IPS DF 19.7 (cell line): ENCODE measurements around the gene ZNF436.
"Not testable (repeated sequence)": the region's sequence is repeated elsewhere in the genome, so short reads cannot be mapped to it uniquely, and the experiment has no call there.

Source experiments
- DNase-seq: peaks from one replicate; pipeline ENCODE4 v3.0.0-alpha.2; 2013; ENCODE audit warnings: low read depth, low spot score

ZNF436 gene

GRCh38 chr1:23392125-23392855 is 22.7 kb upstream of the ZNF436 start:
- no peak for DNase-seq

GRCh38 chr1:23389837-23390321 is 20.2 kb upstream of the ZNF436 start:
- DNase-seq: no peak

DNA sequence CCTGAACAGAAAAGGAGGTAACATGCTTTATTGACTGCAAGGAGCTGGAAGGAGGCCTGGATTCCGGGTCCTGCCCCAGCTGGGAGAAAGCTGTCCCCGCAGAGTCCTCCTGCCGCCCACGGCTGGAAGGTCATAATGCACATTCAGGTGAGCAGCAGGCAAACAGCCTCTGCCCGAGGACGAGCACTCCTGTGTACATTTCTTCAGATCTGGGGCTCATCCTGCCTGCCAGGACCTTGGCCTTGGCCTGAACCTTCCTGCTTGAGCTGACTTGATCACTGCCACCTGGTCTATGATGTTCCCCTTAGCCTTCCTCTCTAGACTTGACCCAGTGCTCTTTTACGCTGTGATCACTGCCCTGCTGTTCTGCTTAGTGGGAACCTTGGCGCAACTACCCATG is 17.9 kb upstream of the ZNF436 start:
- DNase-seq: no peak

DNA sequence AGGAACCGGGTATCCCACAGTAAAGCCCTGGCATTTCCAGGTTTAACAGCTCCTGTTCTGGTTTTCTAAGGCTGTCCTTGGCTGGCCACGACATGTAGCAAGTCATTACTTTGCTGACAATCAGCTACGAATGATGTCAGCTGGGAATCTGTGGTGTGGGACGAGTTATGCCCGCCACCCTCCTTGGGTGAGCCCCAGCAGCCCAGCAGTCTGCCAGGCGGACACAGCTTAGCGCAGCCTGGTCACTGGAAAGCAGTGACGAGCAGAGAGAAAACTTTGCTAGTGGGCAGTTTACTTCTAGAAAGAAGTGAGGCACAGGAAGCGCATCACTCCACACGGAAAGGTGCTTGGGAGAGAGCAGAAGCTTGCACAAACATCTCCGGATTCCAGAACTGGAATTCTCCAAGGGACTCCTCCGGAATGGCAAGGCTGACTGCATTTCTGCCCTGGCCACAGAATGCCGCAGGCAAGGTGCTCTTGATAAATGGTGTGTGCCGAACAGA is 15.5 kb upstream of the ZNF436 start:
- DNase-seq: no peak

GRCh38 chr1:23384312-23385058 is 14.8 kb upstream of the ZNF436 start:
- DNase-seq: no peak

DNA sequence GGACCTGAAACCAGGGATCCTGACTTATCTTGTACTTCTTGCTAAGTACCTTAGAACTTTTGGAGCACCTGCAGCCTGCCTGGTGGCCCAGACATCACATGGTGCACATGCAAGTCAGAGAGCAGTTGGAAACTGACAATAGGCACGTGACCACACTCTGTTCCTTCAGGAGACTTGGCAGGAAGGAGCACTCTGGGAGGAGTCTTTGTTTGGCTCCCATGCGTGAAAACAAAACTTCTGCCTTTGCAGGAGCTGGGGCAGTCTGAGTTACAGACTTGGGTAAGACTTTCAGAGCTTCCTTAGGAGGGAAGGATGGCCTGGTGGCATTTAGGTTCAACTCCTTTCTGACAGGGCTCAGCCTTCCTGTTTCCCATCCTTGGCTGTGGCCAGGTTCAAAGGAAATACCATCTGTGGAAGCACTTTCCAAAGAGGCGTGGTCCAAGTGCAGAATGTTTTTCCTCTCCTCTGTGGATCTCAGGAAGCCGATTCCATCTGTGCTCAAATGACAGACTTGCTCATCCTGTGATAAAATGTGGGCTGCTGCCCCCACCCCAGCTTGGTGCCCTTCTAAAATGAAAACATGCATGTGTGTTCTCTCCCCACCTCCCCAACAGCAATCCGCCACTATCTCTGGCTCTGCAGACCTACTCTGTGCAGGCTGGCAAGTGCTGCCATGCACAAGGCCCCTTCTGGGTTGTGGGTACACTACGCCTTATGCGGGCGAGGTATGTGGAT is 14.1 kb upstream of the ZNF436 start:
- DNase-seq: no peak

DNA sequence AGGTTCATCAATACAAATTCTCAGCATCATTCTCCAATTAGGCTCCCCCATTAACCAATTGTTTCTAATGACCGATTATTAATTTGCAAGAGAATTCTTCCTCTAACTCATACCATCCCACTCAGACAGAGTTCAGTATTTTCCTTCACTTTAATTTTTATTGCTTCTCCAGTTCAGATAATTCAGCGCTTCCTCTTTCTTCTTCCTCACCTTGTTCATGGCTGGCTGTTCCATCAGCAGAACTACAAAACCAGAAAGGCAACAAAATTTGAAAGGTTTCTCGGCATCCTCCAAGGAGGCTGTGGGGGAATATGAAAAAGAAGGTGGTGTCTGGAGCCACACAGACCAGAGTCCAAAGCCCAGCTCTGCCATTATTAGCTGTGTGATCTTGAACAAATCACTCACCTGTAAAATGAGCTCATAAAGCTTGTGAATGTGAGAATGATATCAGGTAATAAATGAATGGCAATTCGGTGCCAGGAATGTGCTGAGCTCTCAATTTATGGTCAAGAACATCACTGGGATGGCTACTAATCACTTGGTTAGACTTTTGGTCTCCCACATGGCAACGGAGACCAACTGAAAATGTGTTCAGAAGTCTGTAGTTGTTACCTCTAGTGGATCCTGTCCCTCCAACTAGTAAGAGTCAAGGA is 11.7 kb upstream of the ZNF436 start:
- DNase-seq: no peak

DNA sequence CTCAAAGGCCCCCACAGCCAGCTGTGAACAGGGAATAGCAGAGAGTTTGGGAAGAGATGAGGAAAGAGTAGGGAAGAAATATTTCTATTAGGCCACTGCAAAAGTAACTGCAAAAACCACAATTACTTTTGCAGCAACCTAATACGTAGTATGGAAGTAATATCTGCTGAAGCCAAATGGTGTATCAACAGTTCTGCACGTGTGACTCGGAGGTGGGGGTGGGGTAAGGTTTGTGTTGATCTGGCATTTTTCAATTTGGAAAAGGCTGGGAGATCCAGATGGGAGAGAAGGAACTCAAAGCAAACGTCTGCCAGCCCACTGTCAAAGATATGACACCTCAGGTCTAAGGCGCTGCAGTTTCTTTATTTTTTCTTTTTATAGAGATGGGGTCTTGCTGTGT is 11.1 kb upstream of the ZNF436 start:
- no peak for DNase-seq

DNA sequence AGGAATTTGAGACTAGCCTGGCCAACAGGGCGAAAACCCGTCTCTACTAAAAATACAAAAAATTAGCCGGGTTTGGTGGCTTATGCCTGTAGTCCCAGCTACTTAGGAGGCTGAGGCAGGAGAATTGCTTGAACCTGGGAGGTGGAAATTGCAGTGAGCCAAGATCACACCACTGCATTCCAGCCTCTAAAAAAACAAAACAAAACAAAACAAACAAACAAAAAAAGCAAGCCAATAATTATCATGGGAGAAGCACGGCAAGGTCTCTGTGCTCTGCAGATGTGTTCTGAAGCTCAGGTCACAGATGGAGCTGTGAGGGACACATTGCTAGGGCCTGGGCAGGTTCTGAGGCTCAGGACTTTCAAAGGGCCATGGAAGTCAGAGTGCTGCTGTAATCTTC is 10.6 kb upstream of the ZNF436 start:
- DNase-seq: not testable (repeated sequence)

DNA sequence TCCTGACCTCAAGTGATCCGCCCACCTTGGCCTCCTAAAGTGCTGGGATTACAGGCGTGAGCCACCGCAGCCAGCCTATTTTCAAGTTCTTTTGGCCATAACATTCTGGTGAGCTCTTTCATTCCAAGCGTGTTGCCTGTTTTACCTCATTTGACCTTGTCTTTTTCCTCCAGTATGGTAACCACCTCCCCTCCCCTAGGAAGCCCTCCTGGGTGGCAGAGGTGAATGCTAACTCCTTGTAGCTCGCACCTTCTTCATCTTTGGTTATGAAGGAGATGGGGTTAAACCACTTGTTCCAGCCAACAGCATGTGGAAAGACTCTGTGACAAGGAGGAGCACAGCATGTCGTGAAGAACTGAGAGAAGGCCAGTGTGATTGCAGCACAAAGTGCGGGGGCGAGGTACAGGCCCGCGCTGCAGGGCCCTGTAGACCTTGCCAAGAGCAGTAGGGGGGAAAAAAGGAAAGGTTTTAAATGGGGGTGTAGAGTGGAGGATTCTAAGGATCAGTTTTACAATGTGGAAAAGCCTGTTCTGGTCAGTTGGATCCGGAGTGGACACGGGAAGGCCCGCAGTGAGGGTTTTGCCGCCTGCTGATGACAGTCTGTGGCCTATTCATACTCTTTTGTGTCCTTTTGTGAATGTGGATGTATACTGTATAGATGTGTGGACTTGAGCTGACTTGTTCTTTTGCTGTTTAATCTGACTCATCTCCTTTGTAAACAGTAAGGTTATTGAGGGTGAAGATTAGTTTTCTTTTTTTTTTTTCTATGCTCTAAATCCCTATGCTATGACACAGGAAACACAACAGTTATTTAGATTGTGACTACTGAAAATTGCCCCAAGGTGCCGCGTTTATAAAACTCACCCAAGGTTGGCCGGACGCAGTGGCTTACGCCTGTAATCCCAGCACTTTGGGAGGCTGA is 7.5 kb upstream of the ZNF436 start:
- DNase-seq: no peak

DNA sequence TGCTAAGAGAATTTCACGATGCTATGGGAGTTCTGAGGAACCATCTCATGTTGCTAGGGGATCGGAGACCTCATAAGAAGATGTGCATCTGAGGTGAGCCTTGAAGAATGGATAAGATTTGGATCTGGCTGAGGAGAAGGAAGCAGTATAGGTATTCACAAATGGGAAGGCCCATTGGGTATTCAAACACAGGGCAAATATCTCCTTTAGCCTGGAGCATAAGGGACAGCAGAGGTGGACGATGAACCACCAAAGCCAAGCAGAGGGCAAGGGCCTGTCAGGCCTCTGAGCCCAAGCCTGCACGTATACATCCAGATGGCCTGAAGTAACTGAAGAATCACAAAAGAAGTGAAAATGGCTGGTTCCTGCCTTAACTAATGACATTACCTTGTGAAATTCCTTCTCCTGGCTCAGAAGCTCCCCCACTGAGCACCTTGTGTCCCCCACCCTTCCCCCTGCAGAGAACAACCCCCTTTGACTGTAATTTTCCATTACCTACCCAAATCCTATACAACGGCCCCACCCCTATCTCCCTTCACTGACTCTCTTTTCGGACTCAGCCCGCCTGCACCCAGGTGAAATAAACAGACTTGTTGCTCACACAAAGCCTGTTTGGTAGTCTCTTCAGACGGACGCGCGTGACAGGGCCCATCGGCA is 4.6 kb upstream of the ZNF436 start:
- not testable (repeated sequence) for DNase-seq

DNA sequence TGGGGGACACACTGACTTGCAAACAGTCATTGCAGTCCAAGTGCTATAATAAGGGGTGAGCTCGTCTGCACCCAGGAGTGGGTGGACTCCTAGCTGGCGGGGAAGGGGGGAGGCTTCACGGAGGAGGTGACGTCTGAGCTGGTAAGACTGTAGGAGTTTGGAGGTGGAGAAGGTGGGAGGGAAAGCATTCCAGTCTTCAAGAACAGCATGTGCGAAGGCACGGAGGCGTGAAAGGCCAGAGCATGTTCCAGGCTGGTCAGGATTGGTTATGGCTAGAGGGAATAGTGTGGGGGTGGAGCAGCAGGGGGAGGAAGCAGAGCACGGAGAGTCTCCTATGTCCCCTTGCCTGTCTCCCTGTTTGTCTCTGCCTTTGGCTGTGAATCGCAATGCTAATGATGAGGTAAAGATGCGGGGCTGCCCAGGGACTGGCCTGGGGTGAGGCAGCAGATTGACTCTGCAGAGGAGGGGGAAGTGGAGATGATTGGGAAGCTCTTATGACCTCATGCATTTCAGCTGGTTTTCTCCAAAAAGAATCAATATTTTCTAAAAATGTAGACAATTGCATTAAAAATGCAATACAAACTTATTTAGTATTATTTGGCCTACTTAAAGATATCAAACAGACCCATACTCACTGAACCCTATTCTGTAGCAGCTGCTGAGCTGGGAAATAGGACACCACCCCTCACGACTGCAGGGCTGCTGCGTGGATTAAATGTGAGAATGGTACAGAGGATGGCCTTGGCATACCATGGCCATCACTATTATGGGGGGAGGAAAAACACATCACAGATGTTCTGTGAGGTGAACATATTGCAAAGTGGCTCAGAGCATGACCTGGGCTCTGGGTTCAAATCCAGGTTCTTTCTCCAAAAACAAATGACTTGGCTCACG is 2.6 kb upstream of the ZNF436 start:
- DNase-seq: no peak

DNA sequence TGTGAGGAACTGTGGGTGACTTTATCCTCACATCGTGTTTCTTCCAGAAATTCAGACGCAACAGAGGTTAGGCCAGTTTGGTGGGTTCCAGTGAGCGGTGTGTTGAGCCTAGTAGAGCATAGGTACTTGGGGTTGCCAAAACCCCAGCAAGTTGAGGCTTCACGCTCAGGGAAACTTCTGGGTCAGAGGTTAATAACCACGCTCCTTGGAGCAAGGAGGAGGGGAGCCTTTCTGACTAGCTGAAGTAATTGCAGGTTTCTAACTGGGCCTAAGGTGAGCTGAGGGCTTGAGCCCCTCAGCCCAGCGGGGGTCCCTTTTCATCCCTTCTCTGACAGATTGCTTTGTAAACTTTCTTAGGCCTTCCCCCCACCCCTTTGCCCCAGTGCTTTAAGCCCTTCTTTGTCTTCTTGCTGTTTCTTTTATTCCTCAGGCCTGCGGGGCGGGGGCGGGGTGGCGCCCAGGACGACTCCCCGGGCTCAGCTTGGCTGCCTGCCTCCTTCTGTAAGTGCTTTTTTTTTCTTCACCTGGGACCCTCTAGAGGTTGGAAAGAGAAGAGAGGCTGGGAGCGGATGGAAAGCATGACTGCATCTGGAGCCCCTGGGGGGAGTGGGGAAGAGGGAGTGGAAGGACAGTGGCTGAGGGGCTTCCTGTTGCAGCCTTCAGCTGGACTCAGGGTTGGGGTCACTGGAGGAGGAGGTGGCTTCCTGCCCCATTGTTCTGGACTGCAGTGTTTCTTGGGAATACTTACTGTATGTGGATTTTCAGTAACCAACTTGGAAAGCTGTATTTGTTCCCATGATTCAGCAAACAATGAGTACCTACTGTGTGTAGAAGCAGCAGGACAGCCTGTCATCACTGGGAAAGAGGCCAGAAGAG is 1.3 kb upstream of the ZNF436 start:
- DNase-seq: peak; percentile 60

GRCh38 chr1:23370330-23370708 is 683 bp upstream of the ZNF436 start:
- no peak for DNase-seq

GRCh38 chr1:23368562-23369334 is 888 bp downstream of the ZNF436 start:
- DNase-seq: no peak

GRCh38 chr1:23367791-23368561 is 1.7 kb downstream of the ZNF436 start:
- peak; percentile 96 for DNase-seq

DNA sequence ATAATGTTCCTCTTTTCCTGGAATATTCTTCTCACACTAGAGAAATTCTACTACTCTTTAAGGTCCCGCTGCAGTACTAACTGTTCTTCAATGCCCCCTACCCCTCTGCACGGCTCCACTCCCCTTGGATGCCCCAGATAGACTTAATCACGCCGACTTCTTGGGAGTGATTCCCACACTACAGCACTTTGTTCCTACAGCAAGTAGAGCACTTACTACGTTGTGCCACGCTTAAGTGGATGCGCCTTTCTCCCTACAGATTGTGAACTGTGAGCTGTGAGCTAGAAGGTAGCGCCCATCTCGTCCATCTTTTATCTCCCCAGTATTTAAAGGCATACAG is 2.2 kb downstream of the ZNF436 start:
- no peak for DNase-seq
